CD4-positive, alpha-beta T cell (primary cell): Measurements from ENCODE around the gene RNF144A. TPM values are rescaled to one million over a fixed set of nuclear protein-coding genes. Genes with fewer than 3 reads are reported as not detected.

Experiments used
- ATAC-seq: fragments of 200-7000 bp; cut with Tn5 transposase; one replicate; pipeline ENCODE4 v1.10.0; 2022; ENCODE audit warnings: mild to moderate bottlenecking; ENCODE audit not compliant: poor library complexity
- CTCF ChIA-PET: fragments of 350-600 bp; sonication (Branson Sonifier 250); formaldehyde crosslinking; loops from one replicate; lab custom pipeline; 2021; ENCODE audit warnings: antibody characterized with exemption, inconsistent platforms; lab: Charles Lee
- POLR2A ChIA-PET: fragments of 350-600 bp; sonication (Branson Sonifier 250); formaldehyde crosslinking; loops from one replicate; lab custom pipeline; 2021; ENCODE audit warnings: antibody characterized with exemption, inconsistent platforms; lab: Charles Lee
- DNase-seq, 14 experiments: peaks; one replicate each; pipeline ENCODE4 v3.0.0-alpha.2; 2013 to 2020; ENCODE audit warnings: mixed read lengths in 2 of 14
- H3K27ac ChIP-seq, 2 donors: one replicate each; pipeline versions ENCODE4 v1.5.1 to v1.7.0; 2013; ENCODE audit warnings: low read length in 2 of 2, low read depth in 1 of 2, mild to moderate bottlenecking in 1 of 2
- H3K27me3 ChIP-seq, 2 experiments: 1 replicate in 1 of 2; 2 replicates in 1 of 2; pipeline versions ENCODE4 v1.6.1 to v1.7.0; 2013; ENCODE audit warnings: low read length in 2 of 2, control low read depth in 1 of 2, mild to moderate bottlenecking in 1 of 2, moderate library complexity in 1 of 2; ENCODE audit not compliant: insufficient read depth in 2 of 2, control insufficient read depth in 1 of 2
- H3K36me3 ChIP-seq: one replicate; pipeline ENCODE4 v1.6.1; 2013; ENCODE audit warnings: low read length, control low read depth; ENCODE audit not compliant: insufficient read depth
- H3K4me1 ChIP-seq: one replicate; pipeline ENCODE4 v1.6.1; 2013; ENCODE audit warnings: low read length, control low read depth; ENCODE audit not compliant: insufficient read depth
- H3K4me3 ChIP-seq: one replicate; pipeline ENCODE4 v1.5.1; 2013; ENCODE audit warnings: mild to moderate bottlenecking, low read length, moderate library complexity
- H3K9me3 ChIP-seq, 2 experiments: 1 replicate in 1 of 2; 2 replicates in 1 of 2; pipeline versions ENCODE4 v1.6.1 to v1.7.0; 2013; ENCODE audit warnings: low read length in 2 of 2, mild to moderate bottlenecking in 2 of 2, control low read depth in 1 of 2, moderate library complexity in 1 of 2; ENCODE audit not compliant: control insufficient read depth in 1 of 2, insufficient read depth in 1 of 2
- H3K27ac Mint-ChIP-seq: one replicate; pipeline ENCODE4 v1.8.0; 2020; ENCODE audit warnings: mixed read lengths
- H3K27me3 Mint-ChIP-seq: one replicate; pipeline ENCODE4 v1.8.0; 2021; ENCODE audit warnings: mixed read lengths
- H3K36me3 Mint-ChIP-seq: one replicate; pipeline ENCODE4 v1.8.0; 2021; ENCODE audit warnings: low read depth, mixed read lengths
- H3K4me1 Mint-ChIP-seq: one replicate; pipeline ENCODE4 v1.8.0; 2021; ENCODE audit warnings: low read depth, mixed read lengths
- H3K4me3 Mint-ChIP-seq: one replicate; pipeline ENCODE4 v1.8.0; 2020; ENCODE audit warnings: mild to moderate bottlenecking, mixed read lengths
- H3K9me3 Mint-ChIP-seq: one replicate; pipeline ENCODE4 v1.8.0; 2020; ENCODE audit warnings: mixed read lengths
- CTCF ChIP-seq: fragments of 200-600 bp; IDR thresholded peaks from one replicate; pipeline ENCODE4 v1.8.0; 2022; ENCODE audit warnings: antibody characterized with exemption, mild to moderate bottlenecking
- intact Hi-C, 2 experiments: fragments of 100-400 bp; cut with DNase I in 1 of 2; cut with micrococcal nuclease in 1 of 2; formaldehyde crosslinking; loops; one replicate each; pipeline versions ENCODE4 v1.15.1 to v1.9.0; 2023 to 2025; cut with DNase I, micrococcal nuclease
- total RNA-seq, 174 experiments: library from RNA in 2 of 174; stranded (reverse) in 2 of 174; gene quantifications; one replicate each; pipeline ENCODE4 v1.2.3 and lab custom pipeline; 2021 to 2026

The RNF144A gene
- total RNA-seq, 2 experiments from 2014 or later: 39.0 to 40.1 TPM

GRCh38 chr2:6922201-6922656 is 5.0 kb downstream of the RNF144A start:
- no peaks in the 10 kb centered on the region for H3K27me3 ChIP-seq
- no peaks in the 10 kb centered on the region for H3K36me3 ChIP-seq
- Mint-ChIP-seq H3K36me3 (peaks cover 39% of the 10 kb centered on the region), H3K4me1 (peaks cover 87% of the 10 kb centered on the region), H3K4me3 (peak overlapping the region; percentile 26), H3K27me3 (no peaks in the 10 kb centered on the region), H3K9me3 (no peaks in the 10 kb centered on the region), H3K27ac (peak overlapping the region; percentile 40)
- peaks cover 76% of the 10 kb centered on the region for H3K4me1 ChIP-seq
- DNase-seq: peak in 3 of 14 experiments; percentile 17 to 43 (median 40)
- no peak overlapping the region for H3K27ac ChIP-seq
- TF ChIP-seq CTCF: no peak
- no peak overlapping the region for H3K4me3 ChIP-seq
- POLR2A ChIA-PET: no interaction called here
- ATAC-seq: peak; percentile 63
- intact Hi-C loops: no loop called here
- CTCF ChIA-PET: interaction anchor here (0.7 to 2.0 kb wide), 4 partner anchors 25 to 80 kb away, joined by 3 to 4 read pairs (median 4); partner anchors contain the start of gene CMPK2
- H3K9me3 ChIP-seq: peaks cover 0 to 11% of the 10 kb centered on the region in 2 experiments

GRCh38 chr2:6923319-6923718 is 6.1 kb downstream of the RNF144A start:
- Histone ChIP-seq H3K27ac (no peak overlapping the region), H3K27me3 (no peaks in the 10 kb centered on the region), H3K36me3 (no peaks in the 10 kb centered on the region), H3K4me1 (peaks cover 75% of the 10 kb centered on the region), H3K4me3 (no peak overlapping the region), H3K9me3 (peaks cover 0 to 19% of the 10 kb centered on the region in 2 experiments)
- ChIA-PET POLR2A (interaction anchor here (0.7 kb wide), 1 partner anchor 10 kb away, joined by 3 read pairs; no protein-coding TSS in a partner anchor), CTCF (interaction anchor here (0.7 kb wide), 1 partner anchor 15 kb away, joined by 4 read pairs; no protein-coding TSS in a partner anchor)
- no peak for DNase-seq
- Mint-ChIP-seq H3K4me3 (peak overlapping the region; percentile 2), H3K9me3 (no peaks in the 10 kb centered on the region), H3K27ac (peak overlapping the region; percentile 40), H3K27me3 (no peaks in the 10 kb centered on the region), H3K36me3 (peaks cover 44% of the 10 kb centered on the region), H3K4me1 (peaks cover 96% of the 10 kb centered on the region)
- intact Hi-C loops: no loop called here
- no peak for TF ChIP-seq CTCF
- ATAC-seq: no peak

- H3K27ac ChIP-seq: no peak overlapping the region
- peak overlapping the region; percentile 40 for H3K27ac Mint-ChIP-seq
- H3K36me3 Mint-ChIP-seq: peaks cover 47% of the 10 kb centered on the region
- CTCF ChIA-PET: no interaction called here
- H3K4me3 ChIP-seq: no peak overlapping the region
- no peaks in the 10 kb centered on the region for H3K36me3 ChIP-seq
- H3K9me3 ChIP-seq: peaks cover 0 to 11% of the 10 kb centered on the region in 2 experiments
- no peak for TF ChIP-seq CTCF
- peak overlapping the region; percentile 2 for H3K4me3 Mint-ChIP-seq
- H3K27me3 ChIP-seq: no peaks in the 10 kb centered on the region
- peaks cover 97% of the 10 kb centered on the region for H3K4me1 Mint-ChIP-seq
- peaks cover 75% of the 10 kb centered on the region for H3K4me1 ChIP-seq
- no peaks in the 10 kb centered on the region for H3K27me3 Mint-ChIP-seq
- H3K9me3 Mint-ChIP-seq: no peaks in the 10 kb centered on the region
- POLR2A ChIA-PET: no interaction called here
- intact Hi-C loops: no loop called here
- ATAC-seq: no peak
- no peak for DNase-seq
Observed at GRCh38 chr2:6924101-6924923, 7.1 kb downstream of the RNF144A start.
